ENCODE data around the gene LRRC4C. TPM values are rescaled to one million over a fixed set of nuclear protein-coding genes. Genes with fewer than 3 reads are reported as not detected.

The LRRC4C gene
- total and polyA plus RNA-seq, 4 donors: 0.10 to 0.93 (median 0.30) TPM

DNA sequence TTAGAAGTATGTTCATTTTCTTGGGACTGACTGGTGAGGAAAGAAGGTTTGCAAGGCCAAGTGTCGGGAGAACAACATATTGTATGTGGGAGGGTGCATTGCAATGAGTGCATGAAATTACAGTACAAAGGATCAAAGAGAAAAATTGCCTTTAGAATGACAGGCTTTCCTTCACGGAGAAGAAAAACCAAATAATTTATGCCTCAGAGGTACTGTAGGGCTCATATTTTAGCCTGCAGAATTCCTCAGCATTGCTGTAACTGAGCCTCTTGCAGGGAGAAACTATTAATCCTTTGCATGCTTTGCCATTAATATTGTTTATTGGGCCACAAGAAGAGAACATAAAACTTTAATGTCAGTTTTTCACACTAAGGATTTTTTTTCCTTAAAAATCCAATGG, 60.1 kb downstream of the LRRC4C start:
- Histone ChIP-seq H3K9me3 (ENCODE audit: control insufficient read depth in 4 of 4, low read length in 3 of 4) (no peaks in the 10 kb centered on the region), H3K9ac (ENCODE audit: low read depth in 1 of 2, low read length in 2 of 2) (no peak overlapping the region), H3K4me1 (ENCODE audit: control insufficient read depth in 4 of 4, insufficient read depth in 4 of 4, low read length in 3 of 4) (peaks cover 6 to 11% (median 7%) of the 10 kb centered on the region in 4 donors), H3K36me3 (ENCODE audit: control insufficient read depth in 4 of 4, insufficient read depth in 3 of 4, low read depth in 1 of 4, low read length in 3 of 4) (no peaks in the 10 kb centered on the region), H3K27ac (ENCODE audit: low read depth in 1 of 2, low read length in 2 of 2) (no peak overlapping the region), H3K27me3 (ENCODE audit: control insufficient read depth in 4 of 4, insufficient read depth in 4 of 4, low read length in 3 of 4) (no peaks in the 10 kb centered on the region), H3K4me3 (ENCODE audit: low read depth in 1 of 3, low read length in 3 of 3) (no peak overlapping the region)
- TF ChIP-seq GABPA (IDR thresholded peaks at IDR 0.05 in 1 of 2, conservative IDR thresholded peaks at IDR 0.05 in 1 of 2) (no peak), FOXA1 (IDR thresholded peaks at IDR 0.05) (no peak), RXRA (IDR thresholded peaks at IDR 0.05) (no peak), SP1 (IDR thresholded peaks at IDR 0.05) (no peak), JUND (IDR thresholded peaks at IDR 0.05) (no peak), HNF4G (IDR thresholded peaks at IDR 0.05) (no peak), RAD21 (IDR thresholded peaks at IDR 0.05) (no peak), EGR1 (IDR thresholded peaks at IDR 0.05; ENCODE audit: low read depth in 2 of 2) (no peak), YY1 (IDR thresholded peaks at IDR 0.05) (no peak), FOXA2 (IDR thresholded peaks at IDR 0.05) (no peak)
- TF ChIP-seq, protein P1, sequence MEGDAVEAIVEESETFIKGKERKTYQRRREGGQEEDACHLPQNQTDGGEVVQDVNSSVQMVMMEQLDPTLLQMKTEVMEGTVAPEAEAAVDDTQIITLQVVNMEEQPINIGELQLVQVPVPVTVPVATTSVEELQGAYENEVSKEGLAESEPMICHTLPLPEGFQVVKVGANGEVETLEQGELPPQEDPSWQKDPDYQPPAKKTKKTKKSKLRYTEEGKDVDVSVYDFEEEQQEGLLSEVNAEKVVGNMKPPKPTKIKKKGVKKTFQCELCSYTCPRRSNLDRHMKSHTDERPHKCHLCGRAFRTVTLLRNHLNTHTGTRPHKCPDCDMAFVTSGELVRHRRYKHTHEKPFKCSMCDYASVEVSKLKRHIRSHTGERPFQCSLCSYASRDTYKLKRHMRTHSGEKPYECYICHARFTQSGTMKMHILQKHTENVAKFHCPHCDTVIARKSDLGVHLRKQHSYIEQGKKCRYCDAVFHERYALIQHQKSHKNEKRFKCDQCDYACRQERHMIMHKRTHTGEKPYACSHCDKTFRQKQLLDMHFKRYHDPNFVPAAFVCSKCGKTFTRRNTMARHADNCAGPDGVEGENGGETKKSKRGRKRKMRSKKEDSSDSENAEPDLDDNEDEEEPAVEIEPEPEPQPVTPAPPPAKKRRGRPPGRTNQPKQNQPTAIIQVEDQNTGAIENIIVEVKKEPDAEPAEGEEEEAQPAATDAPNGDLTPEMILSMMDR (IDR thresholded peaks at IDR 0.05; ENCODE audit: low read depth, low read length, missing input control): no peak
- TF ChIP-seq, protein P2, sequence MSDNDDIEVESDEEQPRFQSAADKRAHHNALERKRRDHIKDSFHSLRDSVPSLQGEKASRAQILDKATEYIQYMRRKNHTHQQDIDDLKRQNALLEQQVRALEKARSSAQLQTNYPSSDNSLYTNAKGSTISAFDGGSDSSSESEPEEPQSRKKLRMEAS (IDR thresholded peaks at IDR 0.05): no peak
- TF ChIP-seq, protein P3, sequence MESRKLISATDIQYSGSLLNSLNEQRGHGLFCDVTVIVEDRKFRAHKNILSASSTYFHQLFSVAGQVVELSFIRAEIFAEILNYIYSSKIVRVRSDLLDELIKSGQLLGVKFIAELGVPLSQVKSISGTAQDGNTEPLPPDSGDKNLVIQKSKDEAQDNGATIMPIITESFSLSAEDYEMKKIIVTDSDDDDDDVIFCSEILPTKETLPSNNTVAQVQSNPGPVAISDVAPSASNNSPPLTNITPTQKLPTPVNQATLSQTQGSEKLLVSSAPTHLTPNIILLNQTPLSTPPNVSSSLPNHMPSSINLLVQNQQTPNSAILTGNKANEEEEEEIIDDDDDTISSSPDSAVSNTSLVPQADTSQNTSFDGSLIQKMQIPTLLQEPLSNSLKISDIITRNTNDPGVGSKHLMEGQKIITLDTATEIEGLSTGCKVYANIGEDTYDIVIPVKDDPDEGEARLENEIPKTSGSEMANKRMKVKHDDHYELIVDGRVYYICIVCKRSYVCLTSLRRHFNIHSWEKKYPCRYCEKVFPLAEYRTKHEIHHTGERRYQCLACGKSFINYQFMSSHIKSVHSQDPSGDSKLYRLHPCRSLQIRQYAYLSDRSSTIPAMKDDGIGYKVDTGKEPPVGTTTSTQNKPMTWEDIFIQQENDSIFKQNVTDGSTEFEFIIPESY (IDR thresholded peaks at IDR 0.05): no peak
- TF ChIP-seq, protein P4, sequence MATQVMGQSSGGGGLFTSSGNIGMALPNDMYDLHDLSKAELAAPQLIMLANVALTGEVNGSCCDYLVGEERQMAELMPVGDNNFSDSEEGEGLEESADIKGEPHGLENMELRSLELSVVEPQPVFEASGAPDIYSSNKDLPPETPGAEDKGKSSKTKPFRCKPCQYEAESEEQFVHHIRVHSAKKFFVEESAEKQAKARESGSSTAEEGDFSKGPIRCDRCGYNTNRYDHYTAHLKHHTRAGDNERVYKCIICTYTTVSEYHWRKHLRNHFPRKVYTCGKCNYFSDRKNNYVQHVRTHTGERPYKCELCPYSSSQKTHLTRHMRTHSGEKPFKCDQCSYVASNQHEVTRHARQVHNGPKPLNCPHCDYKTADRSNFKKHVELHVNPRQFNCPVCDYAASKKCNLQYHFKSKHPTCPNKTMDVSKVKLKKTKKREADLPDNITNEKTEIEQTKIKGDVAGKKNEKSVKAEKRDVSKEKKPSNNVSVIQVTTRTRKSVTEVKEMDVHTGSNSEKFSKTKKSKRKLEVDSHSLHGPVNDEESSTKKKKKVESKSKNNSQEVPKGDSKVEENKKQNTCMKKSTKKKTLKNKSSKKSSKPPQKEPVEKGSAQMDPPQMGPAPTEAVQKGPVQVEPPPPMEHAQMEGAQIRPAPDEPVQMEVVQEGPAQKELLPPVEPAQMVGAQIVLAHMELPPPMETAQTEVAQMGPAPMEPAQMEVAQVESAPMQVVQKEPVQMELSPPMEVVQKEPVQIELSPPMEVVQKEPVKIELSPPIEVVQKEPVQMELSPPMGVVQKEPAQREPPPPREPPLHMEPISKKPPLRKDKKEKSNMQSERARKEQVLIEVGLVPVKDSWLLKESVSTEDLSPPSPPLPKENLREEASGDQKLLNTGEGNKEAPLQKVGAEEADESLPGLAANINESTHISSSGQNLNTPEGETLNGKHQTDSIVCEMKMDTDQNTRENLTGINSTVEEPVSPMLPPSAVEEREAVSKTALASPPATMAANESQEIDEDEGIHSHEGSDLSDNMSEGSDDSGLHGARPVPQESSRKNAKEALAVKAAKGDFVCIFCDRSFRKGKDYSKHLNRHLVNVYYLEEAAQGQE (IDR thresholded peaks at IDR 0.05): no peak
- DNase-seq (ENCODE audit: low spot score): no peak
- WGBS: 85% methylated on average over 2 of the region's 2 CpGs

DNA sequence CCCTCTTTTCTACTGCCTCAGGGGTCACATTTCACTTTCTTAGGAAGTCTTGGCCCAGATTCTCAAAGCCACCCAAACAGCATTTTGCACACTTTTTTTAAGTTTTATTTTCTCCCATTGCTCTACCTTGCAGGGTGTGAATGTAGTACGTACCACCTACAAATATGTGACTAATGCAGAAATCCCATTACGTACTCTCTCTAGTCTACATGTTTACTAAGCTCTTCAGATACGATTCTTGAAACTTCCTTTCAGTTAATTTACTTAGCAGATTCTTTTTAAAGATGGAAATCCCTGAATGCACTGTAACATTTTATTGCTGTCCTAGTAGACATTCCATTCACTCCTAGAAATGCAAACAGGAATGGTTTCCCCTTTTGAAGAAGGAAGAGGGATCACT, 61.3 kb downstream of the LRRC4C start:
- WGBS: 93% methylated on average over 3 of the region's 3 CpGs
- DNase-seq (ENCODE audit: low spot score): no peak
- Histone ChIP-seq H3K27ac (ENCODE audit: low read depth in 1 of 2, low read length in 2 of 2) (no peak overlapping the region), H3K36me3 (ENCODE audit: control insufficient read depth in 4 of 4, insufficient read depth in 3 of 4, low read depth in 1 of 4, low read length in 3 of 4) (no peaks in the 10 kb centered on the region), H3K9me3 (ENCODE audit: control insufficient read depth in 4 of 4, low read length in 3 of 4) (no peaks in the 10 kb centered on the region), H3K4me3 (ENCODE audit: low read depth in 1 of 3, low read length in 3 of 3) (no peak overlapping the region), H3K27me3 (ENCODE audit: control insufficient read depth in 4 of 4, insufficient read depth in 4 of 4, low read length in 3 of 4) (no peaks in the 10 kb centered on the region), H3K4me1 (ENCODE audit: control insufficient read depth in 4 of 4, insufficient read depth in 4 of 4, low read length in 3 of 4) (peaks cover 0 to under 1% (median 0%) of the 10 kb centered on the region in 4 donors), H3K9ac (ENCODE audit: low read depth in 1 of 2, low read length in 2 of 2) (no peak overlapping the region)
- TF ChIP-seq, protein P1 (IDR thresholded peaks at IDR 0.05; ENCODE audit: low read depth, low read length, missing input control): no peak
- TF ChIP-seq NR2F2 (IDR thresholded peaks at IDR 0.05) (no peak), EGR1 (IDR thresholded peaks at IDR 0.05; ENCODE audit: low read depth in 2 of 2) (no peak), JUND (IDR thresholded peaks at IDR 0.05) (no peak), YY1 (IDR thresholded peaks at IDR 0.05) (no peak), HNF4A (conservative IDR thresholded peaks at IDR 0.05) (no peak), FOXA2 (IDR thresholded peaks at IDR 0.05) (no peak), RAD21 (IDR thresholded peaks at IDR 0.05) (no peak)
- TF ChIP-seq, protein P2 (IDR thresholded peaks at IDR 0.05): no peak

Measured in liver (tissue), 9 donors.